Hematopoietic multipotent progenitor cell treated with erythropoietin and hydrocortisone succinate and interleukin-3 and kit ligand, for 17 days (in vitro differentiated cells): ENCODE data around the gene FOXP1.

Source experiments
- DNase-seq: peaks from one replicate; pipeline ENCODE4 v3.0.0-alpha.2; 2015; ENCODE audit warnings: low spot score

The FOXP1 gene

DNA sequence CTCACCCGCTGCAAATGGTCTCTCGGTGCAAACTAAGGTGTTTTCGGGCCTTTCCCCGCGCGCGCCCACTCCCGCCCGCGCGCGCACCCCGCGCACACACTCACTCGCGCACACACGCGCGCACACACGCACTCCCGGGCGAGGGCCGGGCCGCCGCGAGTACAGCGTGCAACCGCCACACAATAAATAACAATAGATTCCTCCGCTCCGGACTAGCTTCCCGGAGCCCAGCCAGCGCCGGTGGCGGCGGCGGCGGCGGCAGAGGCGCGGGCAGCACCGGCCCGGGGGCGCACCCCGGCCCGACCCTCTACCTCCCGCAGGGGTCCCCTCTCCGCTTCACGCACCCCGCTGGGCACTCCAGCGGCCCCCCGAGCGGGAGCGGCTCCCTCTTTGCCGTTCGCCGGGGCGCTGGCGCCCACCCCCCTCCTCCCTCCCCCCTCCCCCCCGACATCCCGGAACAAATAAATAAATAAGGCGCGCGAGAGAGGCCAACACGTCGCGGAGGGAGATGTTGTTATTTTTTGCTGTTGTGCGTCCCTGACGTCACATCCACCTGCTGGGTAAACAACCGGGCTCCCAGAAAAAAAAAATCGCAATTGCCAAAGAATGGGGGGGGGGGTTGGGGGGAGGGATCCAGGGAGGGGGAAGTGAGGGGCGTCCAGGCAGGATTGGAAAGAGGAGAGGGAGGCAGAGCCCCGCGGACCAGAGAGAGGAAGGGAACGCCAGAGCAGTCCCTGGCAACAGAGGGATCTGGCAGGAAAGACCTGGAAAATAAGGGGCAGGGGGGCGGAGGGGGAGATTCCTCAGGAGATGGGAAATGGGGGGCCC is at the start of gene FOXP1:
Gene FOXP1 (minus strand): TSS at position 163 of the 828 bp plus-strand sequence. CDS start 385,347 bp downstream, outside the sequence.
- peak; percentile 91 for DNase-seq

DNA sequence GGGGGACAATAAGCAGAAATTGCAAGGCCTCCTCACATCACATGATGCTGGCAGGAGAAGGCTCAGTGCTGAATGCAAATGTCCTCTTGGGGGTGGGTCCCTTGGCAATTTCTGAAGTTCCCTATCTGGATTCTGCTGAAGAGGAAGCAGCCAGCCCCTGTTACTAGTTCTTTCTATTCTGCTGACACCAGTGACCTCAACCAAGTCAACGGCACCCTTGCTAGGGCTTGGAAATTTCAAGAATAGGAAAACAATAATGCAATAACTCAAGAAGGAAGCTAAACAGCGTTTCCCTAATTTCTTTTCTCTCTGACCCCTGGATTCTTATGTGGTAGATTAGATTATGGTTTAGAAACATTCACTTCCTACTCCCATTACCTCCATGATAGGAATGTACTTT is 46.2 kb upstream of the FOXP1 start:
- DNase-seq = no peak

DNA sequence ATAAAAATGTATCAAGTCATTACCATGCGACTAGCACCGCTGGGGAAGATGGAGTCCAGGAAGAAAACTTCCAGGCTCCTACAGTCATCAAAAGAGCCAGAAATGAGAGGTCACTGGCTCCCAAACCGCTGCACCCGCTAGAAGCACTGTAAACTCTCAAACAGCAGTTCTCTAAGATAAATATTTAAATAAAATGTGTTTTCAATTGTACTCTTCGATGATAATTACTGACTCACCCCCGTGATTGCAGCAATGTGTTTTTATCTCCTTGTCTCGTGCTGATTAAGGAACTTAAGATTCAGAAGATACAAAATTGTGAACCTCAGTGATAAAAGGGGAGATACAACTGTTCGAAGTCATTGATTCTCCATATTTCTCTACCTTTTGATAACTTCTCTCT is 45.8 kb upstream of the FOXP1 start:
- no peak for DNase-seq

DNA sequence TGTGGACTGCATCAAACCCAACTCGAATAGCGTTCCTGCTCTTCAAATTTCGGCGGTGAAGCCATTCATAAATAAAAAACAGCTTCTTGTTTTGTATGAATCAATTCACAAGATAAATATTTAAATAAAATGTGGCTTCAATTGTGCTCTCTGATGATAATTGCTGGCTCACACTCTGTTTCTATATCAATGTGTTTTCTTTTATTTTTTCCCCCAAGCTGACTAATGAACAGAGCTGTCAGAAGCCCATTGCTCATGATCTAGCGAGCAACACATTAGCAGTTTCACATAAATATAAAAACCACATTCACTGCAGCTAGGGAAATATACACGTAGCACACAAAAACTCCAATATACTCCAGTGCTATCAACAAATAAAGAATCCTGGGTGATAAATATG is 45.0 kb upstream of the FOXP1 start:
- no peak for DNase-seq

DNA sequence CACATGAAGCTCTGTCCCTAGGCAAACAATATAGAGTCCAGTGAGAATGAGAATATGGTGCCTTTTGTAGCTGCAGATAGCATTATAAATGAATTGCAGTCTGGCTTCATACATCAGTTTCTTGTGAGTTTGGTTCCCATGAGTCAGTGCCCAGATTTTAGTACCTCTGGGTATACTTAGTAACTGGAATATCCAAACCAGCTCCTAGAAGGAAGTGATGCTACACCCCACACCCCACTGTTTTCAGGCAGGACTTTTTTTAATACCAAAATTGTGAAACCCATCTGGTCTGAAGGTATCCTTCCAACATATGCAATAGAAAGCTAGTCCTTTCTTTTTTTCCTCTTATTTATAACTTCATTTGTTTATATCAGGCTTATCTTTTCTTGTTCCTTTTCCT is 42.1 kb upstream of the FOXP1 start:
- no peak for DNase-seq

DNA sequence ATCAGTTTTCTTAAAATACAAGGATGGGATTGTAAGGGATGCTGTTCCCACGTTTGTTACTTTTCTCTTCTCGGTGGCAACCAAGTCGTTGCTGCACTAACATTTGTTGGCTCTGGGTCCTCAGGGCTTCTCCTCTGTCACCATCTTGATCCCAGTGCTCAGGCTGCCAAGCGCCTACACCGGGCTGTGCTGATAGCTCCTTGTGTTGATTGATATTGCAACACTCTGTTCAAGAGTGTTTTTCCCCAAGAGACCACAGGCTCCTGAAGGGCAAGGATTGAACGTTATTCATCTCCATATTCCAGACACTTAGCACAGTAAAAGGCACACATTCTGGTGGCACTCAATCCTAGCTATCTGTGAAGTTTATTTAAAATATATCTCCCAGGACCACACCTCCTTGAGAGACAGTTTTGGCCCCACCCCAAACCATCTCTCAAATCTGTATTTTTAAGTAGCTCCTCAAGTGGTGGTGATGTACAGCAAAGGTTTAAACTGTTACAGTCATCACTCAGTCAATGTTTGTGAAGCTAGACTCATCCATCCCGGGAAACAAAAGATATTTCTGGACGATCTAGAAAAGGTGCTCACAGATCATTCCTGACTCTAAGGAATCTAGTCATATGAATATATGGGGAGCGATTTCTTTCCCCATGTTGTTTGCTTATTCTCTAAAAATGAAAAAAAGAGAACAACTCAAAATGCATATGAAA is 38.5 kb upstream of the FOXP1 start:
- no peak for DNase-seq

DNA sequence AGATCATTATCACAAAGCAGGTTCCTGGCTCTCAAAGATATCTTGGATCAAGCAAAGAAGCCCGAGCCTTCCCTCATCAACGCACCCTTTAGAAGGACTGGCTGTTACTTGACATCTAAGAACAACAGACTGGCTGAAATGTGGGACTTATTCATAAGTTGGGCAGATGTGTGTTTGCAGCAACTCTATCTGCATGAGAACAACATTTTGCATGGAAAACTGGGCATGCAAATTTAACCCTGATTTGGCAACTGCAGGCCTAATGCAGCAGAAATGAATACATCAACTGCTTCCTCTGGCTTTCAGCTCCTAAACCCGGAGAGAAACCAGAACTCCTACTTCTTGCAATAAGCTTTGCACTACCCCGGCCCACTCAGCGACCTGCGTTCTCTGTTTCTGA is 35.0 kb upstream of the FOXP1 start:
- no peak for DNase-seq

DNA sequence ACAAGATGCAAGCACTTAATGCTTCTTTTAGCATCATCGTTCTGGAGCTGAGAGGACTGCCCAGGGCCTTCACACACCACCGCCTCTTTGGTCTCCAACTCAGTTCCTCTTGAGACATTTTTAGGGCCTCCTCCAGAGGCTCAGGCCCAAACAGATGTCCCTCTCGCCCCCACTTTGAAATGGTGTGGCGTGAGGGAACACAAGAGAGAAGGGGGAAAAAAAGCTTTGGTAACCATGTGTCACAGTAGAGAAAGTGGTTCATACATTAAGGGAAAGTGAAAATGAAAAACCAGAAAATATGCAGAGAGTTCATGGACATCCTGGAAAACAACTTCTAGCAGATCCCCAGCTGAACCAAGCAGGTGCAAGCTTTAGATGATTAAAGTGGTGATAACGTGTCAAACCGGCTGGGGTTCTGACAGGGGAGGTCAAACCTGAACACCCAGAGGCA is 33.1 kb upstream of the FOXP1 start:
- no peak for DNase-seq

DNA sequence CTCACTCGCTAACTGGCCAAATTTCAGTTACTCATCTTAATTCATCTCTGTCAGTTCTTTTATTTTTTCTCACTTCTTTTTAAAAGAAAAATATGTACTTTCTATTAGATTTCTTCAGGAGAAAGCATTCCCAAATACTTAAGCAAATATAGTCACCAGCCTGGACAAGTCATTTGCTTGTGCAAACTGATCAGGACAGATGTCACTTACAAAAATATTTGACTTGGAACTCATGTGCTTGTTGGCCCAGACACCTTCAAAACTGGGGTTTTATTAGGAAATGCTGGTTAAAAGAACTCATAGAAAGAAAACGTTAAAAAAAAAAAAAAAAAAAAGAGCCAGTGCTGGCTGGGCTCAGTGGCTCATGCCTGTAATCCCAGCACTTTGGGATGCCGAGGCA is 31.3 kb upstream of the FOXP1 start:
- DNase-seq = no peak

DNA sequence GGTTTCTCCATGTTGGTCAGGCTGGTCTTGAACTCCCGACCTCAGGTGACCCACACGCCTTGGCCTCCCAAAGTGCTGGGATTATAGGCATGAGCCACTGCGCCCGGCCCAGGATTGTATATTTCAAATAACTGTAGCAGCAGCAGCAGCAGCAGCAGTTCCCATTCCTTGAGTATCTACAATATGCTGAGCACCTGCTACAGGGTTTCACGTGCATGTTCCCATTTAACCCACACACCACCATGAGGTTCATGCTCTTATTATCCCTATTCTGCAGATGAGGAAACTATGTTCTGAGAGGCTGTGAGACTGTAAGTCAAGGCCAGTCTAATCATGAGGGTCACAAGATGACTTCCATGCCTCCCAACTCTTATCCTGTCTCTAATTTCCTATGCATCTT is 30.9 kb upstream of the FOXP1 start:
- DNase-seq = no peak

DNA sequence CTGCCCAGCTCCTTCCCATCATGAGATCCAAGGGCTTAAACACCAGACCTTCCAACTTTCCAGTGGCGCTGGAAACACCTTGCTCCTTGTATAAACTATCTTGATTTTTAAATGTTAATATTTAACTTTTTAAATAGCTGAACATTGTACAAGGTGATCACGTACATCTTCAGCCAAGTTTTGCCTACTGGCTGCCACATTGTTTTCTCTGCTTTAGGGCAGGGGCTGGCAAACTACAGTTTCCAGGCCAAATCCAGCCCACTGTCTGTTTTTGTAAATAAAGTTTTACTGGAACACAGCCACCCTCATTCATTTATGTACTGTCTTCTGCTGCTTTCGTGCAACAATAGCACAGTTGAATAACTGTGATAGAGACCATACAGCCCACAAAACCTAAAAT is 27.6 kb upstream of the FOXP1 start:
- DNase-seq = no peak

DNA sequence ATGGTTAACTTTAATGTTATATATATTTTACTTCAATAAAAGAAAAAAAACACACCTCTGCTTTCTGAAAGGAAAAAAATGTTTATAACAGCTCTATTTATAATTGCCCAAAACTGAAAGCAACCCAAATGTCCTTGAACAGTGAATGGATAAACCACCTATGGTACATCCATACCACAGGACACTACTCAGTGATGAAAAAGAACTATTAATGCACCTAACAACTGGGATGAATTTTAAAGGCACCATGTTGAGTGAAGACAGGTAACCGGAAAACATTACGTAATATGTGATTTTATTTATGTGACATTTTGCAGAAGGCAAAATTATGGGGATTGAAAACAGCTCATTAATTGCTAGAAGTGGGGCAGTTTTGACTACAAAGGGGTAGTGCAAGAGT is 23.8 kb upstream of the FOXP1 start:
- no peak for DNase-seq

DNA sequence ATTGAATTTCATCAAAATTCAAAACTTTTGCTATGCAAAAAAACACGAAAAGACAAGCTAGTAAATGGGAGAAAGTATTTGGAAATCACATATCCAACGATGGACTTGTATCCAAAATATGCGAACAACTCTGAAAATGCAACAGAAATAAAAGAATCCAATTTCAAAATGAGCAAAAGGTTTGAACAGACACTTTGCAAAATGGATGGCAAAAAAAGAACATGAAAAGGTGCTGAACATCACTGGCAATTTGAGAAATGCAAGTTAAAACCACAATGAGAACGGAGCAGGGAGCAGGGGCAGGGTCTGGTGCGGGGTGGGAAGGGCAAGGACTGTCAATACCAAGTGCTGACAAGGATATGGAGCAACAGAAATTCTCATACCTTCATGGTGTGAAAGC is 23.1 kb upstream of the FOXP1 start:
- no peak for DNase-seq

DNA sequence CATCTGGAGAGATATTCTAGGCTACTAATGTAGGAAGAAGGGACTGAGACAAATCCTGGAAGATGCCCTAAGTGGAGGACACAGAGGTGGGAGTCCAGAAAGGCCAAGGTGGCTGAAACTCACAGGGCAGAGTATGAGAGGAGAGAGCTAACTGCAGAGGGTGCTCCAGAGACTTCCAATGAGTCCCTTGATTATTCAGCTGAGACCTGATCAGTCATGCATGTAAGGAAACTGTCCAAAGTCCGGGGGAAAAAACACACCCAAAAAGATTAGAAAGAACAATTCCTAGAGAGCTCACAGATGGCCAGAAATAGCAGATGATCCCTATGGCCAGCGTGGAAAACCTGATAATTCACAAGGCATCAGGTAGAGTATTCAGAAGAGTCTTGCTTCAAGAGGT is 18.7 kb upstream of the FOXP1 start:
- DNase-seq = no peak

DNA sequence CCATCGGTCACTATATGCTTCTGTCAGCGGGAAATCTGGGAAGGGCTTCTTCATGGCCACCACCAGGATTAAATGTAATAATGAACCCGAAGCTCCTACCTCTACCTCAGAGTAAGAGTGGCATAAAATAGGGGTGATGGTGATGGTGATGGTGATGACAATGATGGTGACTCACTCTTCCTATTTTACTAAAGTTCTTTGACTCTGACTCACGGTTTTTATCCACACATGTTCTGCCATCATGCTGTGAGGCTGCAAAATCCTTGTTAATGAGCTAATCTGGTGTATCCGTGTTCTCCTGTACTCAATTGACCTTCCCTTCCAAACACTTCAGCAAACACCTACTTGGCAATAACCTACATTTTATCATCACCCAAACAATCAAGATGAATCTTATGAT is 18.3 kb upstream of the FOXP1 start:
- DNase-seq = no peak

DNA sequence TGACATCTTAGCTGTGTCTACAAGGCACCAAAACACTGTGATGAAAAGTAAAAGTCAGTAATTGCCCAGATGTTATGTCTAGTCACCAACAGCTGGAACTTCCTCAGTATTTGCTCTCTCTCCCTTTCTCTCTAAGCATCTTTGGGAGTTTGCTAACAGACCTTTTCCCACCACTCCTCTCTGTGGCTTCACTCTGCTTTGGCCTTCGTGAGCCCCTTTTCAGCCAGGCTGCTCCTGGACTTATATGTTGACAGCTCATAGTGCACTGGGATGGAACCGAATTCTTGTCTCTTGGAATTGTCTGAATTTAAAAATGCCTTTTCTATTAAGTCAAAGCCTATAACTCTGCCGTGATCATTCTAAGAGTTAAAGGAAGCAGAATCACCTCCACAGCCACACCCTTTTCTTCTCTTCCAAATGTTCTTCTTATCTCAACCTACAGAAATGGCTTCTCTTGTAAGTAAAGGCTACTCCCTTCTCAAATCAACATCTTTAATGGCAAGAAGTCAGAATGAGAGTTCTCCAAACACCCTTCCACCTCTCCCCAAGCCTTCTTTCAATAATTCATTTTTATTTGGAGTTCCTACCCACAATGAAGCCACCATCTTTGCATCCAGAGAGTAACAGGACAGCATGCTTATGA is 17.2 kb upstream of the FOXP1 start:
- DNase-seq = peak; percentile 33

DNA sequence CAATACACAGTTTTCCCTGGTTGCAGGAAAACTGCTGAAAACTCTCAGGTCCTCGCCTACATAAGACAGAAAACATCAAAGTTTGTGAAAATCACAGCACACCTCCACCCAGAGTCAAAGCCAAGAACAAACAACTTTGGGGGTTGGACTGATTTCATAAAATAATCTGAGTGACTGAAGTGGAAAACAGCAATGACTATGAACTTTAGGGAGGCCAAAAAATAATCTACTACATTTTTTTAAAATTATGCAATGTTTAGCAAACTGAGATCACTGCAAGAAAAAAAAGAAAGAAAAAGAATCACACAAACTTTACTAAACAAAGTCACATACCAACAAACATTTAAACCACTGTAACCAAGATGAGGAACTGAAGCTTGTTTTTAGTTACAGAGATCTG is 15.9 kb upstream of the FOXP1 start:
- DNase-seq = peak; percentile 65

DNA sequence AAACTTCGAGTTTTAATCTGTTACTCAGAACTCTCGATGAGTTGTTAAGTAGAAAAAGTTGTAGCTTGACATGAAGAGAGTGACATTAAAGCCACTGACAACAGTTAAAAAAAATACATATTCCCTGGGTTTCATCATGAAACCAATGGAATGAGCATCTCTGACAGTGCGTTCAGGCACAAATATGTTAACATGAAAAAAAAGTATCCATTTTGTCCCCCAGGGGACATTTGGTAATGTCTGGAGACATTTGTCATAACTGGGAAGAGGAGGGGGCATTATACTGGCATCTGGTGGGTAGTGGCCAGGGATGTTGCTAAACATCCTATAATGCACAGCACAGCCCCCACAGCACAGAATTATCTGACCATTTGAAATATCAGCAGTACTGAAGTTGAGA is 14.8 kb upstream of the FOXP1 start:
- DNase-seq = no peak

DNA sequence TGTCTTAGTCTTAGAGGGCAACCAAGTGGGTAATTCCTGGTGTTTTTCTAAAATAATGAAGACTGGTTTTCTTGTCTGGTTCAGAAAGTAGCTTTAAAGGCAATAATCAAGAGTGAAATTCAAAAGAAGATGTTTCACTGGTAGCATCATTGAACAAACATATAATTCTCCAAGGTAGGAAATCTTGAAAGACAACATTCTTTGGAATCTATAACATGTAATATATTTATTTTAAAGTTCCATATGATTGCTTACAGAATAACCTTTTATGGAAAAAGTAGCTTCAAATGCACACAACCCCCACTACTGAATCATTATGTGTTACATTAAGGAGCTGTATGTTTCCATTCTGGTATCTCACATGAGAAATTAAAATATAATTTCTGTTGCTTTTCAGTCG is 13.8 kb upstream of the FOXP1 start:
- DNase-seq = no peak

DNA sequence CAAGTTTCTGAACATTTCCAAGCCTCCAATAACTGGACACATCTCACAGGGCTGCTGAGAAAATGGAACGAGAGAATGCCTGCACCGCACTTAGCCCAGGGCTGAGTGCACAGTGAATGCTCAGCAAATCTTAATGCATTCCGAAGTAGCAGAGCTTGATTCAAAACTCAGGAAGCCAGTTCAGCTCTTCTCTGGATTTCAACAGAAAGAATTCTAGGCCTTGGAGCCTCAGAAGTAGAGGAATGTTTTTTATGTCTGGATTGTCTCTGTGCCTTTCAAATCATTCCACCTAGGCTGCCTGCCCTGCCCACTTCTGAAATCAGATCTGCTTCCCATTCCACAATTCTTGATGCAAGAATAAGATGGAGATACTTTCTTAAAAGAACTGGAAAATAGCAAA is 9.6 kb upstream of the FOXP1 start:
- no peak for DNase-seq

DNA sequence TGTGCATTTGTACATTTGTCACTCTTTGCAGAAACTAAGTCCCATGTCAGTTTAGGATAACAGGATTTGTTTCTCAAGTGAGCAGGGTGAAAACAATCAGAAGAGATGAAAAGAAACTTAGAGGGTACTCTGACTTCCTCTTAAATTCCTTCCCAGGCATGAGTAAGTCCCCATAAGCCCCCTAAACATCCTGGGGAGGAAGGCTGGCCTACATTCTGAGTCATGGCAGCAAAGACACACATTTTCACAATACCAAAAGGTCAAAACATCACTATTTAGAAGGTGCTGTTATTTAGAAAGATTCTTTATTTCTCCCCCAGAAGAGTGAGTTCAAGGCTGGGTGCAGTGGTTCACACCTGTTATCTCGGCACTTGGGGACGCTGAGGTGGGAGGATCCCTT is 7.6 kb upstream of the FOXP1 start:
- no peak for DNase-seq

DNA sequence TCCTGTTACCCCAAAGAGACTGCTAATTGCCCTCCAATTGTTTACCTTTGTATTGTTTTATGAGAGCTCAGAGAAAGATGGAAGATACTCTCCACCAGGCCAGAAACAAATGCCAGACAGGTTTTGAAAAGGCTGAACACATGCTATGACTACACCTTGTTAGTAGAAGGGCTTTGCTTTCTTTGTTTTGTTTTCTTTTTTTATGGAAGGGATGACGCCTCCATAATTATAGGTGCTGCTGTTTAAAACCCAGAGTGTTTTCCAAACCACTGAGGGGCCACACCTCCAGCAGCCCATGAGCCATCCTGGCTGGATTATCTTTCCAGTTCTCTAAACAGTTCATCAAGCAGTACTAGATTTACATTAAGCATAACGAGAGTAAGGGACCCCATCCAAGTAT is 5.6 kb upstream of the FOXP1 start:
- DNase-seq = no peak

DNA sequence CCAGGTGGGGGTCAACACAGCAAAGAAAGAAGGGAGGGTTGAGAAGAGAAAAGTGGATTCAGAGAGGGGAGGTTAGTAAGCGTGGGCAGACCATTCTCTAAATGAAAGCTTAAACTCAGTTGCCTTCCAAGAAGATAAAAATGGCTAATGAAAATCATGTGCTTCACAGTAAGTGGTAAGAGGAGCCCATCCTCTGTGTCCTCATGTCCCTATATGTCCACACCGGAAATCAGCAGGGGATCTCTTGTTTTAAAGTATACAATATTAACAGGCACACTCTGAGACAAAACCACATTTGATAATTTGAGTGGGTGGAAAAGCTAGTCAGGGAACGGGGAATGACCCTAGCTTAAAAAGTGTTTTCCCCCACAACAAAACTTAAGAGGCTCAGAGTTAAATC is 4.4 kb upstream of the FOXP1 start:
- peak; percentile 30 for DNase-seq
